ENCODE results near the gene CSTB. TPM values are rescaled to one million over a fixed set of nuclear protein-coding genes. Genes with fewer than 3 reads are reported as not detected.

Gene CSTB
- total and polyA plus RNA-seq, 12 donors, result 9.5 to 143 (median 60.6) TPM

GRCh38 chr21:43809853-43810504, 33.9 kb upstream of the CSTB start:
- intact Hi-C loops (cut with DNase I), result loop anchor here in 1 of 2 donors (2.0 to 10.0 kb wide), 2 partner anchors 135 to 167 kb away; no protein-coding TSS in a partner anchor
- Histone ChIP-seq H3K4me3 (no peak overlapping the region), H3K4me1 (replicated peaks in 1 of 2) (peaks cover 0 to 13% of the 10 kb centered on the region in 2 donors), H3K27ac (no peak overlapping the region), H3K27me3 (no peaks in the 10 kb centered on the region), H3K36me3 (replicated peaks in 1 of 2) (no peaks in the 10 kb centered on the region), H3K9me3 (replicated peaks in 1 of 3) (no peaks in the 10 kb centered on the region)
- TF ChIP-seq CTCF (IDR thresholded peaks at IDR 0.05) (no peak), POLR2A (IDR thresholded peaks at IDR 0.05) (no peak)
- DNase-seq, result no peak
- 58 to 63% (median 59%) methylated on average over 19 to 26 of the region's 26 CpGs for WGBS, 4 donors

- intact Hi-C loops (cut with DNase I), result loop anchor here in 1 of 2 donors (10.0 kb wide), 1 partner anchor 135 kb away; no protein-coding TSS in a partner anchor
- no peak overlapping the region for H3K27ac ChIP-seq
- peaks cover 0 to 13% of the 10 kb centered on the region in 2 donors for H3K4me1 ChIP-seq (replicated peaks in 1 of 2)
- H3K9me3 ChIP-seq (replicated peaks in 1 of 3), result no peaks in the 10 kb centered on the region
- no peak overlapping the region for H3K4me3 ChIP-seq
- H3K27me3 ChIP-seq, result no peaks in the 10 kb centered on the region
- TF ChIP-seq POLR2A (IDR thresholded peaks at IDR 0.05) (no peak), CTCF (IDR thresholded peaks at IDR 0.05) (no peak)
- no peak for DNase-seq
- WGBS, 4 donors, result 68 to 80% (median 71%) methylated on average over 6 to 16 of the region's 16 CpGs
- H3K36me3 ChIP-seq (replicated peaks in 1 of 2), result no peaks in the 10 kb centered on the region
Observed at GRCh38 chr21:43809346-43809799, 33.3 kb upstream of the CSTB start.

GRCh38 chr21:43808832-43809251, 32.7 kb upstream of the CSTB start:
- TF ChIP-seq CTCF (IDR thresholded peaks at IDR 0.05), result no peak
- TF ChIP-seq POLR2A (IDR thresholded peaks at IDR 0.05), result no peak
- intact Hi-C loops (cut with DNase I), result loop anchor here in 1 of 2 donors (10.0 kb wide), 1 partner anchor 136 kb away; no protein-coding TSS in a partner anchor
- Histone ChIP-seq H3K4me3 (no peak overlapping the region), H3K36me3 (replicated peaks in 1 of 2) (peaks cover 0 to 3% of the 10 kb centered on the region in 2 donors), H3K4me1 (replicated peaks in 1 of 2) (peaks cover 0 to 13% of the 10 kb centered on the region in 2 donors), H3K9me3 (replicated peaks in 1 of 3) (no peaks in the 10 kb centered on the region), H3K27me3 (no peaks in the 10 kb centered on the region), H3K27ac (no peak overlapping the region)
- no peak for DNase-seq
- 72 to 93% (median 82%) methylated on average over 11 to 22 of the region's 22 CpGs for WGBS, 4 donors

GRCh38 chr21:43808367-43808766, 32.3 kb upstream of the CSTB start:
- intact Hi-C loops (cut with DNase I), result loop anchor here in 1 of 2 donors (10.0 kb wide), 1 partner anchor 136 kb away; no protein-coding TSS in a partner anchor
- H3K27ac ChIP-seq, result no peak overlapping the region
- H3K27me3 ChIP-seq, result no peaks in the 10 kb centered on the region
- no peak for TF ChIP-seq CTCF (IDR thresholded peaks at IDR 0.05)
- TF ChIP-seq POLR2A (IDR thresholded peaks at IDR 0.05), result no peak
- peaks cover 0 to 13% of the 10 kb centered on the region in 2 donors for H3K4me1 ChIP-seq (replicated peaks in 1 of 2)
- no peaks in the 10 kb centered on the region for H3K9me3 ChIP-seq (replicated peaks in 1 of 3)
- DNase-seq, result no peak
- H3K36me3 ChIP-seq (replicated peaks in 1 of 2), result peaks cover 0 to 8% of the 10 kb centered on the region in 2 donors
- WGBS, 4 donors, result 81 to 97% (median 85%) methylated on average over 11 to 18 of the region's 18 CpGs
- no peak overlapping the region for H3K4me3 ChIP-seq

All from adrenal gland (tissue), 12 donors.